DOHH2 (cell line): Measurements from ENCODE around the gene SHISAL1.

Experiments
- H3F3A ChIP-seq: fragments of 200-600 bp; sonication (generic), shearing (Covaris generic); 2 replicates; pipeline ENCODE4 v1.6.0; 2016; ENCODE audit warnings: antibody characterized with exemption, mild to moderate bottlenecking; ENCODE audit not compliant: control insufficient read depth, insufficient read depth
- H3K27ac ChIP-seq: fragments of 200-600 bp; sonication (generic); 2 replicates; pipeline ENCODE4 v1.5.1; 2014; ENCODE audit warnings: low read depth, mild to moderate bottlenecking, low read length, moderate library complexity
- H3K27me3 ChIP-seq: fragments of 200-600 bp; sonication (generic); 2 replicates; pipeline ENCODE4 v1.6.1; 2014; ENCODE audit warnings: mild to moderate bottlenecking, low read length, mixed read lengths; ENCODE audit not compliant: control insufficient read depth
- H3K36me3 ChIP-seq: fragments of 200-600 bp; sonication (generic); 2 replicates; pipeline ENCODE4 v1.6.1; 2014; ENCODE audit warnings: mild to moderate bottlenecking, low read length, moderate library complexity, mixed read lengths; ENCODE audit not compliant: control insufficient read depth
- H3K4me1 ChIP-seq: fragments of 200-600 bp; sonication (generic); 2 replicates; pipeline ENCODE4 v1.6.1; 2014; ENCODE audit warnings: mild to moderate bottlenecking, low read length, mixed read lengths; ENCODE audit not compliant: control insufficient read depth
- H3K4me2 ChIP-seq: fragments of 200-600 bp; sonication (generic); 2 replicates; pipeline ENCODE4 v1.6.0; 2014; ENCODE audit warnings: mild to moderate bottlenecking, low read length, moderate library complexity
- H3K4me3 ChIP-seq: fragments of 200-600 bp; sonication (generic); 2 replicates; pipeline ENCODE4 v1.5.1; 2014; ENCODE audit warnings: mild to moderate bottlenecking, low read length, mixed read lengths
- H3K79me2 ChIP-seq: fragments of 200-600 bp; sonication (generic); 2 replicates; pipeline ENCODE4 v1.6.1; 2014; ENCODE audit warnings: mild to moderate bottlenecking, low read length, mixed read lengths; ENCODE audit not compliant: control insufficient read depth
- H3K9me2 ChIP-seq: fragments of 200-600 bp; sonication (generic); replicated peaks from 2 replicates; pipeline ENCODE4 v1.6.1; 2014; ENCODE audit warnings: mild to moderate bottlenecking, low read length, mixed read lengths; ENCODE audit not compliant: control insufficient read depth
- H3K9me3 ChIP-seq: fragments of 200-600 bp; sonication (generic); 2 replicates; pipeline ENCODE4 v1.6.1; 2014; ENCODE audit warnings: antibody characterized with exemption, low read length, mixed read lengths; ENCODE audit not compliant: control insufficient read depth, insufficient read depth
- H4K20me1 ChIP-seq: fragments of 200-600 bp; sonication (generic); 2 replicates; pipeline ENCODE4 v1.6.0; 2014; ENCODE audit warnings: low read depth, mild to moderate bottlenecking, antibody characterized with exemption, low read length, moderate library complexity; ENCODE audit not compliant: control insufficient read depth, insufficient read depth
- CTCF ChIP-seq: fragments of 200-600 bp; sonication (generic); IDR thresholded peaks from one replicate; pipeline ENCODE4 v1.5.1; 2014; ENCODE audit warnings: antibody characterized with exemption, mild to moderate bottlenecking, low read depth, low read length; ENCODE audit not compliant: poor library complexity, severe bottlenecking
- EZH2phosphoT487 ChIP-seq: fragments of 200-600 bp; sonication (generic); IDR thresholded peaks from 2 replicates; pipeline ENCODE4 v1.6.1; 2017; ENCODE audit warnings: borderline replicate concordance, mild to moderate bottlenecking, antibody characterized with exemption, low read length, moderate library complexity, mixed read lengths

Gene SHISAL1

DNA sequence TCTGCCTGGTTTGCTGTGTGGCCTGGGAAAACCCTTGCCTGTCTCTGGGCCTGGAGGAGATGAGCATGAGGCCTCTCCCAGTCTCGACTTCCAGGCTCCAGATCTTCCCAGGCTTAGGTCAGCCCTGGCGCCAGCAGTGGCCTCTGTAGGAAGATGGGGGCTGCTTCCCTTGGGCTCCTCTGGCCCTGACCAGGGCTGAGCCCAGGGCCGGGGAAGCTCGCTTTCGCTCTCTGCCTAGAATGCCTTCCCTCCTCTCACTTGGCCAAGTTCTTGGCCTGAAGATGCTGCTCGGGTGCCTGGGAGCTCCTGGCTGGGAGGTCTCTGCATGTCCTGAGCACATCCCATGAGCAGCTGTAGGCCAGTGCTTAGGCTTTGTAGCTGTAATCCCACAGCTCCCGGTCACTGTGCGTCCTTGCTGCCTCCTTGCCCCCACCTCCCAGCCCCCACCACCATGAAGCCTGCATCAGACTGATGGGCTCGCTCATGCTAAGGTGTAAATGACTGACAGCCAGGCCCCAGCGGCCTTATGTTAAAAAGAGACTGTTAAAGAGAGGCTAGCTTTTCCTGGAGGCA lies 25.5 kb downstream of the SHISAL1 start:
- Histone ChIP-seq H3K4me3 (no peak overlapping the region), H4K20me1 (no peaks in the 10 kb centered on the region), H3K9me2 (no peaks in the 10 kb centered on the region), H3K4me2 (no peak overlapping the region), H3K27ac (no peak overlapping the region), H3K27me3 (peaks cover 4% of the 10 kb centered on the region), H3K4me1 (no peaks in the 10 kb centered on the region), H3F3A (no peaks in the 10 kb centered on the region), H3K9me3 (no peaks in the 10 kb centered on the region), H3K36me3 (no peaks in the 10 kb centered on the region), H3K79me2 (no peaks in the 10 kb centered on the region)
- TF ChIP-seq CTCF (no peak), EZH2phosphoT487 (no peak)

GRCh38 chr22:44286646-44287045 lies 26.1 kb downstream of the SHISAL1 start:
- Histone ChIP-seq H3K4me1 (no peaks in the 10 kb centered on the region), H3K4me2 (no peak overlapping the region), H3F3A (no peaks in the 10 kb centered on the region), H4K20me1 (no peaks in the 10 kb centered on the region), H3K4me3 (no peak overlapping the region), H3K9me2 (no peaks in the 10 kb centered on the region), H3K36me3 (no peaks in the 10 kb centered on the region), H3K27ac (no peak overlapping the region), H3K79me2 (no peaks in the 10 kb centered on the region), H3K27me3 (peaks cover 4% of the 10 kb centered on the region), H3K9me3 (no peaks in the 10 kb centered on the region)
- no peak for TF ChIP-seq CTCF

DNA sequence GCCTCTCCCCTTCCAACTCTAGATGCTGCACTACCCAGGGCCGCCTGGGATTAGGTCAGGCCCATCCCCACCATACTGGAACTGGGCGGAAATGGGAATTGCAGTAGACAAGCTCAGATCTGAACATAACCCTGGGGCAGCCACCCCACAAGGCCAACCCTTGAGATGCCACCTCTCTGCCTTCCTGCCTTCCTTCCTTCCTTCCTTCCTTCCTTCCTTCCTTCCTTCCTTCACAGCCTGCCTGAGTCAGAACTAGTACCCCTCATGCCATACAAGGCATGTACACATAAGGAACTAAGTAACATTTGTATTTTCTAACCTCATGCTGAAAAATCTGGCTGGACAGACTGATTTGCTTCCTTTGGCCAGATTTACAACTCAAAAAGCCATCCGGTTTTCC lies 28.0 kb downstream of the SHISAL1 start:
- Histone ChIP-seq H3K27me3 (peaks cover 7% of the 10 kb centered on the region), H3F3A (no peaks in the 10 kb centered on the region), H3K4me2 (no peak overlapping the region), H3K4me3 (no peak overlapping the region), H3K9me2 (no peaks in the 10 kb centered on the region), H3K79me2 (no peaks in the 10 kb centered on the region), H3K9me3 (no peaks in the 10 kb centered on the region), H3K27ac (no peak overlapping the region), H3K36me3 (no peaks in the 10 kb centered on the region), H3K4me1 (no peaks in the 10 kb centered on the region), H4K20me1 (no peaks in the 10 kb centered on the region)
- TF ChIP-seq EZH2phosphoT487 (no peak), CTCF (no peak)
